Ascending aorta (tissue), 2 donors: Measurements from ENCODE around the gene PRICKLE2. TPM values are rescaled to one million over a fixed set of nuclear protein-coding genes. Genes with fewer than 3 reads are reported as not detected.

Experiments
- DNase-seq, 2 donors: peaks; one replicate each; pipeline ENCODE4 v3.0.0-alpha.2; 2019; ENCODE audit warnings: low spot score in 2 of 2
- H3K27ac ChIP-seq, 2 donors: fragments of 200-600 bp; sonication (generic); one replicate each; pipeline ENCODE4 v1.5.1; 2016 to 2017; ENCODE audit warnings: mild to moderate bottlenecking in 1 of 2
- H3K27me3 ChIP-seq: fragments of 200-600 bp; sonication (generic); one replicate; pipeline ENCODE4 v1.5.1; 2017
- H3K36me3 ChIP-seq, 2 donors: fragments of 200-600 bp; sonication (generic); one replicate each; pipeline ENCODE4 v1.5.1; 2016
- H3K4me1 ChIP-seq, 2 donors: fragments of 200-600 bp; sonication (generic); one replicate each; pipeline ENCODE4 v1.5.1; 2016 to 2017; ENCODE audit warnings: mild to moderate bottlenecking in 1 of 2
- H3K4me3 ChIP-seq, 2 donors: fragments of 200-600 bp; sonication (generic); one replicate each; pipeline ENCODE4 v1.5.1; 2016 to 2017; ENCODE audit warnings: mild to moderate bottlenecking in 1 of 2
- H3K9me3 ChIP-seq, 2 donors: fragments of 200-600 bp; sonication (generic); one replicate each; pipeline ENCODE4 v1.5.1; 2016
- CTCF ChIP-seq, 3 experiments: fragments of 200-600 bp in 2 of 3; fragments of 450-650 bp in 1 of 3; sonication (generic) in 2 of 3; IDR thresholded peaks; one replicate each; pipeline ENCODE4 v1.5.1; 2016 to 2019; ENCODE audit warnings: antibody characterized with exemption in 3 of 3, mild to moderate bottlenecking in 1 of 3, moderate library complexity in 1 of 3
- intact Hi-C: fragments of 100-400 bp; cut with DNase I; formaldehyde crosslinking; loops from one replicate; pipeline ENCODE4 v1.15.1; 2023
- total RNA-seq: library from RNA; depleted of rRNA; stranded (reverse); fragments of >200 nt; gene quantifications from one replicate; pipeline ENCODE4 v1.1.0, GENCODE V29; 2016

The PRICKLE2 gene
- total RNA-seq, 1 donor from 2014 or later = 24.7 TPM

GRCh38 chr3:64053117-64053516, 172.1 kb downstream of the PRICKLE2 start:
- DNase-seq = no peak
- Histone ChIP-seq H3K27ac (no peak overlapping the region), H3K4me1 (no peaks in the 10 kb centered on the region), H3K4me3 (no peak overlapping the region), H3K27me3 (no peaks in the 10 kb centered on the region), H3K9me3 (no peaks in the 10 kb centered on the region), H3K36me3 (no peaks in the 10 kb centered on the region)
- intact Hi-C loops = no loop called here
- no peak for TF ChIP-seq CTCF (IDR thresholded peaks at IDR 0.05)

- Histone ChIP-seq H3K4me3 (no peak overlapping the region), H3K36me3 (no peaks in the 10 kb centered on the region), H3K27me3 (no peaks in the 10 kb centered on the region), H3K27ac (no peak overlapping the region), H3K9me3 (no peaks in the 10 kb centered on the region), H3K4me1 (no peaks in the 10 kb centered on the region)
- TF ChIP-seq CTCF (IDR thresholded peaks at IDR 0.05) = no peak
- intact Hi-C loops = no loop called here
- DNase-seq = no peak
These were observed 175.4 kb downstream of the PRICKLE2 start for GRCh38 chr3:64049832-64050231.

GRCh38 chr3:64049136-64049535, 176.1 kb downstream of the PRICKLE2 start:
- intact Hi-C loops = no loop called here
- TF ChIP-seq CTCF (IDR thresholded peaks at IDR 0.05) = no peak
- no peak for DNase-seq
- H3K27me3 ChIP-seq = no peaks in the 10 kb centered on the region
- H3K27ac ChIP-seq = no peak overlapping the region
- H3K36me3 ChIP-seq = no peaks in the 10 kb centered on the region
- no peaks in the 10 kb centered on the region for H3K4me1 ChIP-seq
- no peaks in the 10 kb centered on the region for H3K9me3 ChIP-seq
- H3K4me3 ChIP-seq = no peak overlapping the region

GRCh38 chr3:64048631-64049061, 176.6 kb downstream of the PRICKLE2 start:
- TF ChIP-seq CTCF (IDR thresholded peaks at IDR 0.05) = no peak
- no peak for DNase-seq
- intact Hi-C loops = no loop called here
- H3K9me3 ChIP-seq = no peaks in the 10 kb centered on the region
- no peaks in the 10 kb centered on the region for H3K27me3 ChIP-seq
- H3K4me1 ChIP-seq = no peaks in the 10 kb centered on the region
- no peak overlapping the region for H3K27ac ChIP-seq
- H3K36me3 ChIP-seq = no peaks in the 10 kb centered on the region
- H3K4me3 ChIP-seq = no peak overlapping the region

- Histone ChIP-seq H3K27me3 (no peaks in the 10 kb centered on the region), H3K4me1 (no peaks in the 10 kb centered on the region), H3K36me3 (no peaks in the 10 kb centered on the region), H3K4me3 (no peak overlapping the region), H3K27ac (no peak overlapping the region), H3K9me3 (no peaks in the 10 kb centered on the region)
- intact Hi-C loops = no loop called here
- DNase-seq = no peak
- no peak for TF ChIP-seq CTCF (IDR thresholded peaks at IDR 0.05)
These were observed 177.5 kb downstream of the PRICKLE2 start for GRCh38 chr3:64047787-64048186.

- TF ChIP-seq CTCF (IDR thresholded peaks at IDR 0.05) = no peak
- Histone ChIP-seq H3K36me3 (no peaks in the 10 kb centered on the region), H3K4me1 (no peaks in the 10 kb centered on the region), H3K9me3 (no peaks in the 10 kb centered on the region), H3K27me3 (no peaks in the 10 kb centered on the region), H3K4me3 (no peak overlapping the region), H3K27ac (no peak overlapping the region)
- intact Hi-C loops = no loop called here
- DNase-seq = no peak
These were observed 178.2 kb downstream of the PRICKLE2 start for GRCh38 chr3:64046996-64047594.
